Measurements from ENCODE around the gene GFOD2.
A peak's percentile ranks its signal among the peaks of the same experiment; 100 is the strongest.

The GFOD2 gene

GRCh38 chr16:67685388-67686112, 33.6 kb downstream of the GFOD2 start:
- peak overlapping the region in 1 of 2 donors; percentile 32 for H3K27ac ChIP-seq (ENCODE audit: low read depth in 2 of 2, low read length in 2 of 2)
- H3K9ac ChIP-seq (ENCODE audit: low read depth in 1 of 2, low read length in 2 of 2) = no peak overlapping the region
- peaks cover 12 to 16% of the 10 kb centered on the region in 2 donors for H3K36me3 ChIP-seq (ENCODE audit: control insufficient read depth in 2 of 2, insufficient read depth in 2 of 2, low read length in 2 of 2)
- H3K9me3 ChIP-seq (ENCODE audit: control insufficient read depth in 2 of 2, low read length in 2 of 2) = no peaks in the 10 kb centered on the region
- H3K4me3 ChIP-seq (ENCODE audit: low read length in 2 of 2) = no peak overlapping the region
- peaks cover 4 to 11% of the 10 kb centered on the region in 2 donors for H3K4me1 ChIP-seq (ENCODE audit: control insufficient read depth in 2 of 2, insufficient read depth in 2 of 2, low read length in 2 of 2)
- H3K27me3 ChIP-seq (ENCODE audit: control insufficient read depth in 2 of 2, insufficient read depth in 2 of 2, low read length in 2 of 2) = no peaks in the 10 kb centered on the region

DNA sequence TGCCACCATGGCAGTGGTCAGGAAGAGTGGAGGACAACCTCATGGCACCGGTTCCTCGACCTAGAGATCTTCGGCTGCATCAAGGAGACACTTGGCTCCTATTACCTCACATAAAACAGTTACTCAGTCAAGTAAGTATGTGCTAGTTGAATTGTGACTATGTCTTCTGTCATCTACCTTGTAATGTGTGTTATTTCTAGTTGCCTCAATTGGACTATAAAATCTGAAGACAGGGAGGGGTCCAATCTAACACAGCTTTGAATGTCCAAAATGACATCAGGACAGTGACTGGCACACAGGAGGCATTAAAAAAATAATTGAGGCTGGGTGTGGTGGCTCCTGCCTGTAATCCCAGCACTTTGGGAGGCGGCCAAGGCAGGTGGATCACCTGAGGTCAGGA, 35.3 kb downstream of the GFOD2 start:
- no peak overlapping the region for H3K4me3 ChIP-seq (ENCODE audit: low read length in 2 of 2)
- H3K27ac ChIP-seq (ENCODE audit: low read depth in 2 of 2, low read length in 2 of 2) = no peak overlapping the region
- H3K4me1 ChIP-seq (ENCODE audit: control insufficient read depth in 2 of 2, insufficient read depth in 2 of 2, low read length in 2 of 2) = peaks cover 4 to 15% of the 10 kb centered on the region in 2 donors
- no peak overlapping the region for H3K9ac ChIP-seq (ENCODE audit: low read depth in 1 of 2, low read length in 2 of 2)
- H3K27me3 ChIP-seq (ENCODE audit: control insufficient read depth in 2 of 2, insufficient read depth in 2 of 2, low read length in 2 of 2) = no peaks in the 10 kb centered on the region
- H3K9me3 ChIP-seq (ENCODE audit: control insufficient read depth in 2 of 2, low read length in 2 of 2) = no peaks in the 10 kb centered on the region
- peaks cover 12 to 19% of the 10 kb centered on the region in 2 donors for H3K36me3 ChIP-seq (ENCODE audit: control insufficient read depth in 2 of 2, insufficient read depth in 2 of 2, low read length in 2 of 2)

DNA sequence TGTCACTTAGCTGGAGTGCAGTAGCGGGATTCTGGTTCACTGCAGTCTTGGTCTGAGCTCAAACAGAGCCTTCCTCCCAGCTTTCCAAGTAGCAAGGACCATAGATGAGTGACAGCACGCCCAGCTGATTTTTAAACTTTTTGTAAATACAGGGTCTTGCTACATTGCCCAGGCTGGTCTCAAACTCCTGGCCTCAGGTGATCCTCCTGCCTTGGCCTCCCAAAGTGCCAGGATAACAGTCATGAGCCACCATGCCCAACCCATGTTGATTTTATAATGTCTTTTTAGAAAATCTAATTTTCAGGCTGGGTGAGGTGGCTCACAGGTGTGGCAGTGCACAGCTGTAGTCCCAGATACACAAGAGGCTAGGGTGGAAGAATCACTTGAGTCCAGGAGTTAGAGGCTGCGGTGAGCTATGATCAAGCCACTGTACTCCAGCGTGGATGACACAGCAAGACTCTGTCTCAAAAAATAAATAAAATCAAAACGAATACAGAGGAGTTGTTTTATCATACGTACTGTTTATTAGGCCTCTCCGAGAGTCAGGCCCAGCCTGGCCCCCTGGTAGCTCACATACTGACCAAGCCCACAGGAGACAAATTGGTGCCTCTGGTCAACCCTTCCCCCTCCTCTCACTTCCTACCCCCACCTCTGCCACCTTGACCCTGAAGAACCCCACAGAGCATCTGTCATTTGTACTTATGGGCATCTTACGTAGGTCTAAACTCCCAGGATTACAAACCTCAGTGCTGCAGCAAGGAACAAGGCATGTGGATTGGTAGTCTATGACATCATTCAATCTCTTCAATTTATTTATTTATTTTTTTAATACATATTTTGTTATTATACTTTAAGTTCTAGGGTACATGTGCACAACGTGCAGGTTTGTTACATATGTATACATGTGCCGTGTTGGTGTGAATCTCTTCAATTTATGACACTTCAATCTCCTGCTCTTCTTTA, 38.9 kb downstream of the GFOD2 start:
- Histone ChIP-seq H3K4me3 (ENCODE audit: low read length in 2 of 2) (no peak overlapping the region), H3K9me3 (ENCODE audit: control insufficient read depth in 2 of 2, low read length in 2 of 2) (no peaks in the 10 kb centered on the region), H3K27ac (ENCODE audit: low read depth in 2 of 2, low read length in 2 of 2) (no peak overlapping the region), H3K9ac (ENCODE audit: low read depth in 1 of 2, low read length in 2 of 2) (peak overlapping the region in 1 of 2 donors; percentile 6), H3K4me1 (ENCODE audit: control insufficient read depth in 2 of 2, insufficient read depth in 2 of 2, low read length in 2 of 2) (peaks cover 15 to 36% of the 10 kb centered on the region in 2 donors), H3K36me3 (ENCODE audit: control insufficient read depth in 2 of 2, insufficient read depth in 2 of 2, low read length in 2 of 2) (peaks cover 8 to 18% of the 10 kb centered on the region in 2 donors), H3K27me3 (ENCODE audit: control insufficient read depth in 2 of 2, insufficient read depth in 2 of 2, low read length in 2 of 2) (no peaks in the 10 kb centered on the region)

- Histone ChIP-seq H3K27ac (ENCODE audit: low read depth in 2 of 2, low read length in 2 of 2) (peak overlapping the region; percentile 38 to 66), H3K9ac (ENCODE audit: low read depth in 1 of 2, low read length in 2 of 2) (no peak overlapping the region), H3K36me3 (ENCODE audit: control insufficient read depth in 2 of 2, insufficient read depth in 2 of 2, low read length in 2 of 2) (peaks cover 0 to 12% of the 10 kb centered on the region in 2 donors), H3K27me3 (ENCODE audit: control insufficient read depth in 2 of 2, insufficient read depth in 2 of 2, low read length in 2 of 2) (no peaks in the 10 kb centered on the region), H3K4me3 (ENCODE audit: low read length in 2 of 2) (no peak overlapping the region), H3K9me3 (ENCODE audit: control insufficient read depth in 2 of 2, low read length in 2 of 2) (no peaks in the 10 kb centered on the region), H3K4me1 (ENCODE audit: control insufficient read depth in 2 of 2, insufficient read depth in 2 of 2, low read length in 2 of 2) (peaks cover 23 to 47% of the 10 kb centered on the region in 2 donors)
Observed at GRCh38 chr16:67678354-67679023, 40.6 kb downstream of the GFOD2 start.

GRCh38 chr16:67677712-67678111, 41.4 kb downstream of the GFOD2 start:
- Histone ChIP-seq H3K36me3 (ENCODE audit: control insufficient read depth in 2 of 2, insufficient read depth in 2 of 2, low read length in 2 of 2) (peaks cover 0 to 8% of the 10 kb centered on the region in 2 donors), H3K9ac (ENCODE audit: low read depth in 1 of 2, low read length in 2 of 2) (no peak overlapping the region), H3K4me3 (ENCODE audit: low read length in 2 of 2) (no peak overlapping the region), H3K9me3 (ENCODE audit: control insufficient read depth in 2 of 2, low read length in 2 of 2) (no peaks in the 10 kb centered on the region), H3K27me3 (ENCODE audit: control insufficient read depth in 2 of 2, insufficient read depth in 2 of 2, low read length in 2 of 2) (no peaks in the 10 kb centered on the region), H3K27ac (ENCODE audit: low read depth in 2 of 2, low read length in 2 of 2) (peak overlapping the region; percentile 38 to 55), H3K4me1 (ENCODE audit: control insufficient read depth in 2 of 2, insufficient read depth in 2 of 2, low read length in 2 of 2) (peaks cover 30 to 52% of the 10 kb centered on the region in 2 donors)

DNA sequence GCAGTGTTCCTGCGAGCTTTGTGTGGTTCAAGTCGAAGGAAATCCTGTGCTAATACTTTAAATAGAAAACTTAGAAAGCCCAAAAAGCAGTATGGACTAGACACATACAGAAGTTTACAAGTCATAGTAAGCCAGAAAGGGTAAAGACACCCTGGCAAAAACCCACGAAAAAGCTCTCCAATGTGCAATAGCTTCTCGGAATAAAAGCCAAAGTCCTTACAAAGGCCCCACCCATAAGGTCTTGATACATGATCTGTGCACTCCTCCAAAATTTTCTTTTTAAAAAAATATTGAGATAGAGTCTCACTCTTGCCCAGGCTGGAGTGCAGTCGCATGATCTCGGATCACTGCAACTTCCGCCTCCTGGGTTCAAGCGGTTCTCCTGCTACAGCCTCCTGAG, 42.2 kb downstream of the GFOD2 start:
- no peak overlapping the region for H3K9ac ChIP-seq (ENCODE audit: low read depth in 1 of 2, low read length in 2 of 2)
- no peak overlapping the region for H3K27ac ChIP-seq (ENCODE audit: low read depth in 2 of 2, low read length in 2 of 2)
- H3K36me3 ChIP-seq (ENCODE audit: control insufficient read depth in 2 of 2, insufficient read depth in 2 of 2, low read length in 2 of 2) = peaks cover 0 to 8% of the 10 kb centered on the region in 2 donors
- no peaks in the 10 kb centered on the region for H3K27me3 ChIP-seq (ENCODE audit: control insufficient read depth in 2 of 2, insufficient read depth in 2 of 2, low read length in 2 of 2)
- H3K4me3 ChIP-seq (ENCODE audit: low read length in 2 of 2) = no peak overlapping the region
- H3K4me1 ChIP-seq (ENCODE audit: control insufficient read depth in 2 of 2, insufficient read depth in 2 of 2, low read length in 2 of 2) = peaks cover 33 to 52% of the 10 kb centered on the region in 2 donors
- no peaks in the 10 kb centered on the region for H3K9me3 ChIP-seq (ENCODE audit: control insufficient read depth in 2 of 2, low read length in 2 of 2)

GRCh38 chr16:67676516-67676915, 42.6 kb downstream of the GFOD2 start:
- H3K9ac ChIP-seq (ENCODE audit: low read depth in 1 of 2, low read length in 2 of 2) = no peak overlapping the region
- H3K9me3 ChIP-seq (ENCODE audit: control insufficient read depth in 2 of 2, low read length in 2 of 2) = no peaks in the 10 kb centered on the region
- H3K27ac ChIP-seq (ENCODE audit: low read depth in 2 of 2, low read length in 2 of 2) = no peak overlapping the region
- peaks cover 33 to 52% of the 10 kb centered on the region in 2 donors for H3K4me1 ChIP-seq (ENCODE audit: control insufficient read depth in 2 of 2, insufficient read depth in 2 of 2, low read length in 2 of 2)
- no peak overlapping the region for H3K4me3 ChIP-seq (ENCODE audit: low read length in 2 of 2)
- H3K27me3 ChIP-seq (ENCODE audit: control insufficient read depth in 2 of 2, insufficient read depth in 2 of 2, low read length in 2 of 2) = no peaks in the 10 kb centered on the region
- H3K36me3 ChIP-seq (ENCODE audit: control insufficient read depth in 2 of 2, insufficient read depth in 2 of 2, low read length in 2 of 2) = peaks cover 0 to 8% of the 10 kb centered on the region in 2 donors

- Histone ChIP-seq H3K4me1 (ENCODE audit: control insufficient read depth in 2 of 2, insufficient read depth in 2 of 2, low read length in 2 of 2) (peaks cover 31 to 51% of the 10 kb centered on the region in 2 donors), H3K9me3 (ENCODE audit: control insufficient read depth in 2 of 2, low read length in 2 of 2) (no peaks in the 10 kb centered on the region), H3K9ac (ENCODE audit: low read depth in 1 of 2, low read length in 2 of 2) (no peak overlapping the region), H3K27ac (ENCODE audit: low read depth in 2 of 2, low read length in 2 of 2) (no peak overlapping the region), H3K27me3 (ENCODE audit: control insufficient read depth in 2 of 2, insufficient read depth in 2 of 2, low read length in 2 of 2) (no peaks in the 10 kb centered on the region), H3K4me3 (ENCODE audit: low read length in 2 of 2) (no peak overlapping the region), H3K36me3 (ENCODE audit: control insufficient read depth in 2 of 2, insufficient read depth in 2 of 2, low read length in 2 of 2) (peaks cover 0 to 8% of the 10 kb centered on the region in 2 donors)
Observed at GRCh38 chr16:67675999-67676398, 43.1 kb downstream of the GFOD2 start.

- Histone ChIP-seq H3K9ac (ENCODE audit: low read depth in 1 of 2, low read length in 2 of 2) (no peak overlapping the region), H3K27ac (ENCODE audit: low read depth in 2 of 2, low read length in 2 of 2) (no peak overlapping the region), H3K4me3 (ENCODE audit: low read length in 2 of 2) (no peak overlapping the region), H3K4me1 (ENCODE audit: control insufficient read depth in 2 of 2, insufficient read depth in 2 of 2, low read length in 2 of 2) (peaks cover 29 to 48% of the 10 kb centered on the region in 2 donors), H3K36me3 (ENCODE audit: control insufficient read depth in 2 of 2, insufficient read depth in 2 of 2, low read length in 2 of 2) (peaks cover 0 to 8% of the 10 kb centered on the region in 2 donors), H3K27me3 (ENCODE audit: control insufficient read depth in 2 of 2, insufficient read depth in 2 of 2, low read length in 2 of 2) (no peaks in the 10 kb centered on the region), H3K9me3 (ENCODE audit: control insufficient read depth in 2 of 2, low read length in 2 of 2) (no peaks in the 10 kb centered on the region)
Observed at GRCh38 chr16:67675579-67675935, 43.6 kb downstream of the GFOD2 start.

Measured in mucosa of rectum (tissue), 2 donors.